Measurements from ENCODE around the gene SEPHS1. TPM values are rescaled to one million over a fixed set of nuclear protein-coding genes. Genes with fewer than 3 reads are reported as not detected.

Gene SEPHS1
- total RNA-seq, 1 donor from 2014 or later = 52.9 TPM

DNA sequence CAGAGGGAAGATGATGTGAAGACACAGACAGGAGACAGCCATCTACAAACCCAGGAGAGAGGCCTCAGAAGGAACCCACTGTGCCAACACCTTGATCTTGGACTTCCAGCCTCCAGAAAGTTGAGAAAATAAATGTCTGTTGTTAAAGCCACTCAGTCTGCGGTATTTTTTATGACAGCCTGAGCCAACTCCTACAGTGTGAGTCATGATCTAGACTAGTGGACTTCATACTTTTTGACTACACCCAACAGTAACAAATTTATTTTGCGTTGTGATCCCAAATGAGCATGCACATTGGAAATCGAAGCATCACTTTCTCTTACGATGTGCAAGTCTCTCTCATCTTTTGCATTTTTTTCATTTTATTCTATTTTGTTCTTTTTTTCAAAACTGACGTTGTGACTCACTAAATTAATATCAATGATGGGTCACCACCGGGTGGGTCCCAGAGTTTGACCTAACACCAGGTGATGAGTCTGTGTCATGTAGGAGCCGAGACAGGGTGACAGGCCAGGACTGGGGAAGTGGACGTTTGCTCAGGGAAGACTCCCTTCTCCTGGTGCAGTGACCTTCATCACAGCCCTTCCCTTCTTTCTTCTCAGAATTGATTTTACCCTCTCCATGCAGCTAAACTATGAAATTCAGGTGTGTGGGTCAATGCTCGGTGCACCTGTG, 77.1 kb downstream of the SEPHS1 start:
- Mint-ChIP-seq H3K4me1 (ENCODE audit: low read depth) (peaks cover 15% of the 10 kb centered on the region), H3K4me3 (ENCODE audit: unreplicated experiment) (no peak overlapping the region), H3K9me3 (ENCODE audit: low read depth) (peaks cover 2% of the 10 kb centered on the region), H3K27me3 (ENCODE audit: low read depth) (peaks cover 1% of the 10 kb centered on the region), H3K36me3 (ENCODE audit: low read depth) (no peaks in the 10 kb centered on the region), H3K27ac (ENCODE audit: unreplicated experiment) (peak overlapping the region; percentile 55)
- DNase-seq (ENCODE audit: low spot score) = no peak
- no peak for TF ChIP-seq CTCF (IDR thresholded peaks at IDR 0.05)

- no peaks in the 10 kb centered on the region for H3K36me3 Mint-ChIP-seq (ENCODE audit: low read depth)
- H3K4me1 Mint-ChIP-seq (ENCODE audit: low read depth) = peaks cover 15% of the 10 kb centered on the region
- H3K27me3 Mint-ChIP-seq (ENCODE audit: low read depth) = peaks cover 13% of the 10 kb centered on the region
- no peak for TF ChIP-seq CTCF (IDR thresholded peaks at IDR 0.05)
- no peak for DNase-seq (ENCODE audit: low spot score)
- no peak overlapping the region for H3K27ac Mint-ChIP-seq (ENCODE audit: unreplicated experiment)
- H3K9me3 Mint-ChIP-seq (ENCODE audit: low read depth) = peaks cover 2% of the 10 kb centered on the region
- H3K4me3 Mint-ChIP-seq (ENCODE audit: unreplicated experiment) = no peak overlapping the region
These were observed 79.3 kb downstream of the SEPHS1 start for GRCh38 chr10:13268841-13269240.

DNA sequence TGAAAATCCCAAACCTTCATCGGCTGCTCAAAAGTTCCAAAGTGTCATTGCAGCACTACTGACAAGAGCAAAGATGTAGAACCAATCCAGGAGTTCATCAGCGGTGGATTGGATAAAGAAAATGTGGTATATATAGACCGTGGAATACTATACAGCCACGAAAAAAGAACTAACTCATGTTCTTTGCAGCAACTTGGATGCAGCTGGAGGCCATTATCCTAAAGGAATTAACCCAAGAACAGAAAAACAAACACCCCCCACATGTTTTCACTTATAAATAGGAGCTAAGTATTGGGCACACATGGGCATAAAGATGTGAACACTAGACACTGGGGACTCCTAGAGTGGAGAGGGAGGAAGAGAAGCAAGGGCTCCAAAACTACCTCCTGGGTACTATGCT, 79.8 kb downstream of the SEPHS1 start:
- no peak overlapping the region for H3K4me3 Mint-ChIP-seq (ENCODE audit: unreplicated experiment)
- peaks cover 18% of the 10 kb centered on the region for H3K27me3 Mint-ChIP-seq (ENCODE audit: low read depth)
- H3K27ac Mint-ChIP-seq (ENCODE audit: unreplicated experiment) = no peak overlapping the region
- H3K36me3 Mint-ChIP-seq (ENCODE audit: low read depth) = peaks cover under 1% of the 10 kb centered on the region
- peaks cover 15% of the 10 kb centered on the region for H3K4me1 Mint-ChIP-seq (ENCODE audit: low read depth)
- DNase-seq (ENCODE audit: low spot score) = no peak
- peaks cover 2% of the 10 kb centered on the region for H3K9me3 Mint-ChIP-seq (ENCODE audit: low read depth)
- no peak for TF ChIP-seq CTCF (IDR thresholded peaks at IDR 0.05)

Other genes with a start within 250 kb of the SEPHS1 start
- gene OPTN, start 248.1 kb downstream of the SEPHS1 start, total RNA-seq = 80.9 to 151 TPM (median 150 TPM) in 3 replicates
- 2.2 to 13.9 TPM (median 3.7 TPM) in 3 replicates for gene MCM10, start 186.7 kb downstream of the SEPHS1 start, total RNA-seq
- gene UCMA, start 113.9 kb downstream of the SEPHS1 start, total RNA-seq = not detected in 3 replicates
- 24.9 to 31.5 TPM (median 26.0 TPM) in 3 replicates for gene PHYH, start 48.2 kb downstream of the SEPHS1 start, total RNA-seq
- 9.7 to 15.8 TPM (median 12.3 TPM) in 3 replicates for gene BEND7, start 180.7 kb upstream of the SEPHS1 start, total RNA-seq
- 13.4 to 20.9 TPM (median 14.9 TPM) in 3 replicates for gene PRPF18, start 238.7 kb upstream of the SEPHS1 start, total RNA-seq